SKM-1 (cell line): ENCODE data around the gene PRICKLE2.

Experiments used
- DNase-seq: peaks from one replicate; lab custom pipeline; 2025; ENCODE audit not compliant: unreplicated experiment; lab: John Stamatoyannopoulos, UW

PRICKLE2 gene

GRCh38 chr3:64049136-64049535 lies 176.1 kb downstream of the PRICKLE2 start:
- DNase-seq = no peak

GRCh38 chr3:64048631-64049061 lies 176.6 kb downstream of the PRICKLE2 start:
- peak; percentile 12 for DNase-seq

- DNase-seq = no peak
These were observed 177.5 kb downstream of the PRICKLE2 start for GRCh38 chr3:64047787-64048186.

- no peak for DNase-seq
These were observed 178.2 kb downstream of the PRICKLE2 start for GRCh38 chr3:64046996-64047594.

- DNase-seq = no peak
These were observed 178.7 kb downstream of the PRICKLE2 start for GRCh38 chr3:64046592-64046991.

- no peak for DNase-seq
These were observed 182.3 kb downstream of the PRICKLE2 start for GRCh38 chr3:64042952-64043351.
